Astrocyte (in vitro differentiated cells and primary cell): Measurements from ENCODE around the gene NSMF.

ENCODE experiments used
- CTCF ChIP-seq: IDR thresholded peaks from 2 replicates; pipeline ENCODE4 v1.5.1; 2011; ENCODE audit warnings: low read depth, mild to moderate bottlenecking, inconsistent platforms, low read length, moderate library complexity; ENCODE audit not compliant: insufficient read depth
- EZH2 ChIP-seq: IDR thresholded peaks from 2 replicates; pipeline ENCODE4 v1.6.1; 2012; ENCODE audit warnings: mild to moderate bottlenecking, low read length, inconsistent platforms; ENCODE audit not compliant: insufficient read depth

- TF ChIP-seq CTCF = no peak
- TF ChIP-seq EZH2 = no peak
Observed at GRCh38 chr9:137484551-137485315, 25.6 kb upstream of the NSMF start.
